Measurements from ENCODE around the gene ATAD5.
"Not testable (repeated sequence)": the region's sequence is repeated elsewhere in the genome, so short reads cannot be mapped to it uniquely, and the experiment has no call there.

The ATAD5 gene

DNA sequence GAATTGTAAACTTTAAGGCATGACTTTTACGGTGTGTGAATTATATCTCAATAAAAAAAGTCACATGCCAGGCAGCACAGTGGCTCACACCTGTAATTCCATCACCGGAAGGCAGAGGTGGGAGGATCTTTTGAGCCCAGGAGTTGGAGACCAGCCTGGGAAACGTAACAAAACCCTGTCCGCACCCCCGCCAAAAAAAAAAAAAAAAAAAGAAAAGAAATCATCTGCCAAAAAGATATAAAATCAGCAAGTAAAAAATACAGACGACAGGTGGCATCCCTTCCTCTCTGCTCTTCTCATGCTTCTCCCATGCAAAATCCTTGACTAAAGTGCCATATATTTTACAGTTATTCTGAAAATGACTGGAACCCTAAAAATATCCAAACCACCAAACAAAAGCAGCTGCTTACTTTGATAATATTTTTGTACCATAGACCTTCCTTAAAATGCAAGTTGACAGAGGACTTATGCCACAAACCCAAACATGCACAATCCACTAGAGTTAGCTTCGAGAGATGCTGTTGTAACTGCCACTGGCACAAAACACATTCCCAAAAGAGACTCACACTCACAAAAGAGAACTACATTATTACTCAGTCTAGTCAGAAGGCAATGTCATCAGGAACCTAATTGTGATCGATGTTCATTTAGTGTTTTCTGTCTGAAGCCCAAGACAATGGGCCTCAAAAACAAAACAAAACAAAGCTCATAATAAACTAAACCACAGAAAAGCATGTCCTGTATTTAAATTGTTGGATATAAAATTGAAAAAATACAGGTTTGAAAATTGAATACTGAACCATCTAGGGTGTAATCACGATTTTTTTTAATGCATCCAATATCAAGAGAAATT, 9.7 kb upstream of the ATAD5 start:
- no peak for DNase-seq (ENCODE audit: low spot score)

DNA sequence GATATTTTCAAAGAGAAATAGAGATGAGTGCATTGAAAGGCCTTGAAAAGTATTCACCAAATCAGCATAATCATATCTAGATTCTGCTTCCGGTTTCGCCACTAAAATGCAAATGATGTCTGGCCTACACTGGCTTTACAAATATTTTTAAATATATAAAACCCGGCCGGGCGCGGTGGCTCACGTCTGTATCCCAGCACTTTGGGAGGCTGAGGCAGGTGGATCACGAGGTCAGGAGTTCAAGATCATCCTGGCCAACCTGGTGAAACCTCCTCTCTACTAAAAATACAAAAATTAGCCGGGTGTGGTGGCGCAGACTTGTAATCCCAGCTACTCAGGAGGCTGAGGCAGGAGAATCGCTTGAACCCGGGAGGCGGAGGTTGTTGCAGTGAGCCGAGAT, 8.8 kb upstream of the ATAD5 start:
- not testable (repeated sequence) for DNase-seq (ENCODE audit: low spot score)

DNA sequence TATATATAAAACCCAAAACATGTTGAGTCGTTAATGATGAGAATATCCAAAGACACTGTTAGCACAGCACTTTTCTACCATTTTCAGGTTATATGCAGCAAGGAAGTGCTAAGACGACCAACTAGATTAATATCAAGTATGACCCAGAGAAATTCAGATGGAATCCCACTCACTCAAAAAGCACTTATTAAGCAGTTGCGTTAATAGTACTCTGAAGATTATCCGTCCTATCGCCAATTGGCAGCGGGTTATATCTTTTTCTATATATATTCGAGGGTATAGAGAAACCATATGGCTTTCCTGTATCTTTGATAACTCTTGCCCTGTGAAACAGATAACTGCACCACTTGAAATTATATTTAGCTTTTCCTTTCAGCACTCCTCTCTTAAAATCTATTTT, 8.3 kb upstream of the ATAD5 start:
- DNase-seq (ENCODE audit: low spot score) = no peak

DNA sequence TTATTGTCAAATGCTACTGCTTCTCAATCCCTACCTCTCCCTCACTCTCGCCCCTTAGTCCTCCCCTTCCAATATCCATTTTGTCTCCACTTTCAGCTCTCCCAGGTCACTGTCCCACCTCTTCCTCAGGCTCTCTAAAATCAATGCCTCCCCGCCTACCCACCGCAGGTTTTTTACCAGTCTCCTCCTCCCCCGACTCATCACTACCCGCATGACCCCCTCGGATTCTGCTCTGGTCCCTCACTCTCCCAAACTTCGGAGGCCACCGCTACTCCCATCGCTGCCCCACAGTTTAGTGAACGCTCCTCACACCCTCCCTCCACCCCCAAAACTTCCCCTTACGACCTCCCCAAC, 7.8 kb upstream of the ATAD5 start:
- no peak for DNase-seq (ENCODE audit: low spot score)

DNA sequence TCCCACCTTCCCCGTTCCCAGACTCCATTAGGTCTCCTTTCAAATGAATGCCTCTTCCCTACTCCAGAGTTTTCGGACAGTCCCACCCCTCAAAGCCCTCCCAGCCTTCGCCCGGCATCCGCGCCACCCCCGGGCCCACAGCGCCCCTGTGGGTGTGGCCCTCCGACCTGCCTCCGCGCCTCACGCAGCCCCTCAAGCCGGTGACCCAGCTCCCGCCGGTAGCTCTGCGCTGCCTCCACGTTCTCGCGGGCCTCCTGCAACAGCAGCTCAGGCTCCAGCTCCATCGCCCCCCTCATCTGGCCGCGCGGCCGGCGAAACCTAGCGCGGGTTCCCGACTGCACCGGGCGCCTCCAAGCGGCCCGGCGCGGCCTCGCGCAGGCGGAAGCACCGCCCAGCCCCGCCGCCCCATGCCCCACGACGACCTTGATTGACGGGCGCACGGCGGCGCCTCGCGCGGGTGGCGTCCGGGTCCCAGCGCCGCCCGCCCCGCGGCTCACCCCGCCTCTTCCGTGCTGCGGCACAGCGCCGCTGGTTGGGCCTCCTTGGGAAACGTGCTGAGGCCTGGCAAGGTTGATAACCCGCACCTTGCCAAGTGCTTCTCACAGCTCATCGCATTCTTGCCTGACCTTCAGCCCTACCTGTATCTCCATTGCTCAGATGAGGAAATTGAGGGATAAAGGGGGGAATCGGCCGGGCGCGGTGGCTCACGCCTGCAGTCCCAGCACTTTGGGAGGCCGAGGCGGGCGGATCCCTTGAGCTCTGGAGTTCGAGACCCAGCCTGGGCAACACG, 7.2 kb upstream of the ATAD5 start, which contains the start of gene CRLF3:
CRLF3 (minus strand) TSS at position 337 of the 790 bp plus-strand sequence; CDS start at position 296, 41 bp downstream.
- peak; percentile 93 for DNase-seq (ENCODE audit: low spot score)

DNA sequence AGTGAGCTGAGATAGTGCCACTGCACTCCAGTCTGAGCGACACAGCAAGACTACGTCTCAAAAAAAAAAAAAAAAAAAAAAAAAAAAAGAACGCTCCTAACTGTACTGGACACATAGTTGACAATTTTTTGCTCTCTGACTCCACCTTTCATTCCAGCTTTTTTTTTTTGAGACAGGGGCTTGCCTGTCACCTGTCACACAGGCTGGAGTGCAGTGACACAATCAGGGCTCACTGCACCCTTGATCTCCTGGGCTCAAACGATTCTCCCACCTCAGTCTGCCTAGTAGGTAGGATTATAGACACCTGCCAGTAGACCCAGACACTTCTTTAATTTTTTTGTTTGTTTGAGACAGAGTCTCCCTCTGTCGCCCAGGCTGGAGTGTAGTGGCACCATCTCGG, 4.7 kb upstream of the ATAD5 start:
- no peak for DNase-seq (ENCODE audit: low spot score)

DNA sequence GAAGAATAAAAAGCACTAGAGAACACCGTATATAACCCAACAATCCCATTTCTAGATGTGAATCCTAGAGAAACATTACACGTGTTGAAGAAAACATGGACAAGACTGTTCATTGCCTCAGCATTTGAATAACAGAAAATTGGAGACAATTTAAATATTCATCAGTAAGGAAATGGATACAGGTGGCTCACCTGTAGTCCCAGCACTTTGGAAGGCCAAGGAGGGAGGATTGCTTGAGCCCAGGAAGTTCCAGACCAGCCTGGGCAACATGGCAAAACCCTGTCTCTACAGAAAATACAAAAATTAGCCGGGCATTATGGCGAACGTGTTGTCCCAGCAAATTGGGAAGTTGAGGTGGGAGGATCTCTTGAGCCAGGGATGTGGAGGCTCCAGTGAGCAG, 2.7 kb upstream of the ATAD5 start:
- no peak for DNase-seq (ENCODE audit: low spot score)

DNA sequence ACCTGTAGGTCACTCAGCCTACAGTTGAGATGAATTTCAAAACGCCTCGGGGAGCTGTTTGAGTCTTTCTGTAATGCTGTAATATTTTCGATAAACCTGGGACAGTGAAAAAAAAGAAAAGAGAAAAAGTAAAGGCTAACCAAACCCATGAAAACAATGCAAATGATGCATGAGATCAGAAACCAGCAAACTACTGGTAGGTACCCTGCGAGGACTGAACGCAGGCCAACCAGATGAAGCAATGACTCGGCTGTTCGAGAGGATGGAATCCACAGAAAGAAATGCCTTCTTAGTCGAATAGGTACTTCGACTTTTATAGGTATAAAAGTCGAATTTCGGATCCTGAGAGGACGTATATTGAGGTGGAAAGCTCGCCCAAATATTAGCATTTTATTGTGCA, 509 bp upstream of the ATAD5 start:
- DNase-seq (ENCODE audit: low spot score) = peak; percentile 48

DNA sequence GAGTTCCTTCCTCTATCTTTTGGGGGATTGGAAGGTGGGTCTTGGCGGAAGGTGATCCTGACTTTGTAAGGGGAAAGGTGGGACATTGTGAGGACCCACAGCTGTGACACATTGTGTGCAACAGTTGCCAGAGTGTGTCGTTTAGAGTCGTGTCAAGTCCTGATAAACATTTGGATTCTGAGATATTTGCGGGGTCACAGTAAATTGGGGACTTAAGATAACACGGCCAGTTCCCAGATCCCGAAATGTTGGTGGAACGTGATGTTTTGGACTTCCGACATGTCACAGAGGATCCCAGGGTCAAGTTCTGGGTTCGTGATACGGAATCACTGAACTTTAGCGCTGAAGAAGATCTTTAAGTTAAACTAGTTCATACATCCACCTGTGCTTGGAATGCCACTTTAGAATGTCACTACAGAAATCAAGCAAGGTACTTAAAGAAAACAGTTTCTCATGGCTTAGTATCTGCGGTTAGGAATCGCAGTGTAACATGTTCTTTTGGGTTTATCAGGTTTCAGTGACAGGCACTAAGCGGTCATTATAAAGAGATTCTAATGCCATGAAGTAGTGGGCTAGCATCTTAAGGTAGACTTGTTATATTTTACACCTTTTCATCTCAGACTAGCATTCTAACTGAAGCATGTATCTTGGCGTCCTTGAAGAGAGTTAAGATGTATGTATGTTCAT, 815 bp downstream of the ATAD5 start:
- no peak for DNase-seq (ENCODE audit: low spot score)

DNA sequence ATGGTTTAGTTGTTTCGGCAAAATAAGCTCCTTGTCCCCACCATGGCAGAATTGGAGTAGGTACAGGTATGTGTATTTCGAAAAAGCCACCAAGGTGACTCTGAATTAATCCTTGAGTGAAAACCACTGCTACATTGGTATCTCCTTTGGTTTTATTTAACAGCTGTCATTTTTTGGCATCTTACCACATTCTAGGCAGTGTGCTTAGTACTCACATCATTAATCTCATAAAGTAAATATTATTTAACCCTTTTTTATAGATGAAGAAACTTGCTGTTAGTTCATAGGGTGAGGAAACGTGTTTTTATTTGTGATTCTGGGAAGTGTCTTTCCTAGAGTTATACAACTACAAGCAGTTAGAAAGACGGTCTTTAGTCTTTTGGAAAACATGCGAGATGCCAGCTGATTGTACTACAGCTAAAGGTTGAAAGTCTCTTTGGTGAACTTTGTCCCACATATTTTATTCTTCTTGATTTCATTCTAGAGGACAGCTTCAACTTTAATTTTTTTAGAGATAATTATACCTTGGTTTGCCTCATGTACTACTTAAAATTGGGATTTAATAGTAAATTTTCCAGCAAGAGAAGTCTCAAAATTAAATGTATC, 6.5 kb downstream of the ATAD5 start:
- DNase-seq (ENCODE audit: low spot score) = no peak

DNA sequence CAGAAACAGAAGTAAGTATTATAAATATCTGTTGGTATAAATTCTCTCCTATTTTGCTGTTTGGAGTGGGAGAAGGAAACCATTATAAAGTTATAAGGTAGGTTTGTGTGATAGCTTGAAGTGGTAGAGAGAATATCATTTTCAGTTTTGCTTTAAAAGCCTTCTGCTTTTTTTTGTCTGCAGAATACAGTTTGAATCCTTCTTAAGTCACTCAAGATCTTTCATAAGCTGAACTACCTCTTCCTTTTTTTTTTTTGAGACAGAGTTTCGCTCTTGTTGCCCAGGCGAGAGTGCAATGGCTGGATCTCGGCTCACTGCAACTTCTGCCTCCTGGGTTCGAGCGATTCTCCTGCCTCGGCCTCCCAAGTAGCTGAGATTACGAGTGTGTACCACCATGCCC, 9.0 kb downstream of the ATAD5 start:
- DNase-seq (ENCODE audit: low spot score) = no peak

DNA sequence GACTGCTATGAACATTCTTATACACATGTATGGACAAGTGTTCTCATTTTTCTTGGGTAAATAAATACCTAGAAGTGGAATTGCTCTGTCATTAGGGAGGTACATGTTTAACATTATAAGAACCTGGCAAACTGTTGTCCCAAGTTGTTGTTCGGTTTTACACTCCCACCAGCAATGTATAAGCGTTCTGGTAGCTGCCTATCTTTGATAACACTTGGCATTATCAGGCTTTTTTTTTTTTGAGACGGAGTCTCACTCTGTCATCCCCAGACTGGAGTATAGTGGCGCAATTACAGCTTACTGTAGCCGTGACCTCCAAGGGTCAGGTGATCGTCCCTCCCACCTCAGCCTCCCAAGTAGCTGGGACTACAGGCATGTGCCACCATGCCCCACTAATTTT, 16.3 kb downstream of the ATAD5 start:
- no peak for DNase-seq (ENCODE audit: low spot score)

DNA sequence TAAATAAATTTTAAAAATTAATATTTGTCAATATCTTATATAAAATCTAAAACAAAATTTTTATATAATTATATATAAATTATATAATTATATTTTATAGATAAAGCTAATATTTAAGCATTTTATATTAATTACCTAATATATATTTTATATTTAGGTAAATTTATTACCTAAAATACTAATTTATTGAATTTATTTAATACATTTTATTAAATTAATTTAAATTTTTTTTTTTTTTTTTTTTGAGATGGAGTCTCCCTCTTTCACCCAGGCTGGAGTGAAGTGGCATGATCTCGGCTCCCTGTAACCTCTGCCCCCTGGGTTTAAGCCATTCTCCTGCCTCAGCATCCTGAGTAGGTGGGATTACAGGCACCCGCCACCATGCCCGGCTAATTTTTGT, 22.4 kb downstream of the ATAD5 start:
- DNase-seq (ENCODE audit: low spot score) = no peak

DNA sequence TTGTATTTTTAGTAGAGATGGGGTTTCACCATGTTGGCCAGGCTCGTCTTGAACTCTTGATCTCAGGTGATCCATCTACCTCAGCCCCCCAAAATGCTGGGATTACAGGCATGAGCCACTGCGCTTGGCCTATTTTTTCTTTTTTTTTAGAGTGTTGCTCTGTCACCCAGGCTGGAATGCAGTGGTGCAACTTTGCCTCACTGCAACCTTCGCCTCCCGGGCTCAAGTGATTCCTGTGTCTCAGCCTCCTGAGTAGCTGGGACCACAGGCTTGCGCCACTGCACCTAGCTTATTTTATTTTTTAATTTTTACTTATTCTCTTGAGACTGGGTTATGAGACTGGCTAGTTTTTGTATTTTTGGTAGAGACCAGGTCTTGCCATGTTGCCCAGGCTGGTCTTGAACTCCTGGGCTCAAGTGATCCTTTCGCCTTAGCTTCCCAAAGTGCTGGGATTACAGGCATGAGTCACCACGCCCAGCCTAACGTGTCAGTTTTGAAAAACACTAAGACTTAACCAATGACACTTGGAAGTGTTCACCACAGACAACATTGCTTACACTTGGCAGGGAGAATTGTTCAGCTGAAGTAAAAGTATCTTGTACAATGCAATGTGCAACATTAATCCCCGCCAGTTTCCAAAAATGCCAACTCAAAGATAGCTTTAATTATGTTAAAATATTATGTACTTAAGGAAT, 26.9 kb downstream of the ATAD5 start:
- no peak for DNase-seq (ENCODE audit: low spot score)

DNA sequence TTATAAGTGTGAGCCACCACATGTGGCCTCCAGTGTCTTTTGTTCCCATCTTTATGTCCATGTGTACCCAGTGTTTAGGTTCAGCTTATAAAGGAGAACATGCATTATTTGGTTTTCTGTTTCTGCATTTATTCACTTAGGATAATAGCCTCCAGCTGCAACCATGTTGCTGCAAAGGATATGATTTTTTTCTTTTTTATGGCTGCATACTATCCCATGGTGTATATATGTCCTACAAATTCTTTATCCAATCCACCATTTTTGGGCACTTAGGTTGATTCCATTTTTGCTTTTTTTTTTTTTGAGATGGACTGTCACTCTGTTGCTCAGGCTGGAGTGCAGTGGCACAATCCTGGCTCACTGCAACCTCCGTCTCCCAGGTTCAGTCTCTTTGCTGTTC, 32.9 kb downstream of the ATAD5 start:
- DNase-seq (ENCODE audit: low spot score) = no peak

DNA sequence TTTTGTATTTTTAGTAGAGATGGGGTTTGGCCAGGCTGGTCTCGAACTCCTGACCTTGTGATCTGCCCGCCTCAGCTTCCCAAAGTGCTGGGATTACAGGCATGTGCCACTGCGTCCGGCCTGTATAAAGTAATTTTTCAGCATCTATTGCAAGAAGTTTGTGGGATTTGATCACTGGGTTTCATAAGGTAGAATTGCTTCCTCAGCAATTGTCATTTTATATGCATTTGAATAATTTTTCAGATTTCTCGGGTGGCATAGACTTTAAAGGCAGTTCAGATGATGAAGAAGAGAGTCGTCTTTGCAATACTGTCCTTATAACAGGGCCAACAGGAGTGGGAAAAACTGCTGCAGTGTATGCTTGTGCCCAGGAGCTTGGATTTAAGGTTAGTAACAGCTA, 37.2 kb downstream of the ATAD5 start:
- DNase-seq (ENCODE audit: low spot score) = no peak

DNA sequence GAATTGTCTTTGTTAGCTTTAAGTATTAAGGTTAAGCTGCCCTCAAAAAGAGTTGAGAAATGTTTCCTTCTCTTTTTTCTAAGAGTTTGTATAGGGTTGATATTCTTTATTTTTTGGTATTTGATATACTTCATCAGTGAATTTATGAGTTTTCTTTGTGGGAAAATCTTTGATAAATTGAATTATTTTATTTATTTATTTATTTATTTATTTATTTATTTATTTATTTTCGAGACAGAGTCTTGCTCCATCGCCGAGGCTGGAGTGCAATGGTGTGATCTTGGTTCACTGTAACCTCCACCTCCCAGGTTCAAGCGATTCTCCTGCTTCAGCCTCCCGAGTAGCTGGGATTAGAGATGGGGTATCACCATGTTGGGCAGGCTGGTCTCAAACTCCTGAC, 54.4 kb downstream of the ATAD5 start:
- DNase-seq (ENCODE audit: low spot score) = no peak

DNA sequence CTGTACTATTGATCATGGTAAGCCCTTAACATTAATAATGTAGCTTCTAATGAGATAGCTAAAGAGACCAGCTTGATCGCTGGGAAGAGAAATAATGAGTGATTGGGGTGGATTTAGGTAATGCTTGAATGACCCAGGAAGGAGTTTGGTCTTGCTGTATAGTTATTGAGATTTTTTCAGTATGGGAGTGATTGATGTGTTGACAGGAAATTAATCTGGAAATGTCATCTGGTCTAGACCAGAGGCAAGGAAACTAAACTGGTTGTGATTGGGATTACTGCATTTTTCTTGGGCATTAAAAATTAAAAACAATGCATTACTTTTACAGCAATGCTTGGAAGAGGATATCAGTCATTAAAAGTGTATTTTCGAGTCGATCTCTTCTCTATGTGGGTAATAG, 62.5 kb downstream of the ATAD5 start:
- no peak for DNase-seq (ENCODE audit: low spot score)

DNA sequence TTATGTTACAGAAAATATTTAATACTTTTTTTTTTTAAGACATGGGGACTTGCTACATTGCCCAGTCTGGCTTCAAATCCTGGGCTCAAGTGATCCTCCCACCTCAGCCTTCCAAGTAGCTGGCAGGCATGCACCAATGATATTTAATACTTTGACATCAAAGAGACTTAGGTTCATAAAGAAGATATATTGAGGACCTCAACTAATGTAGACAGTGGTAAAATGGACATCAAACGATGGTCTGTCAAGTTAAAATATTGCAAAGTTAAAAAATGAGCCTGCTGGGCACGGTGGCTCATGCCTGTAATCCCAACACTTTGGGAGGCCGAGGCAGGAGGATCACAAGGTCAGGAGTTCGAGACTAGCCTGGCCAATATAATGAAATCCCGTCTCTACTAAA, 65.5 kb downstream of the ATAD5 start:
- DNase-seq (ENCODE audit: low spot score) = no peak

DNA sequence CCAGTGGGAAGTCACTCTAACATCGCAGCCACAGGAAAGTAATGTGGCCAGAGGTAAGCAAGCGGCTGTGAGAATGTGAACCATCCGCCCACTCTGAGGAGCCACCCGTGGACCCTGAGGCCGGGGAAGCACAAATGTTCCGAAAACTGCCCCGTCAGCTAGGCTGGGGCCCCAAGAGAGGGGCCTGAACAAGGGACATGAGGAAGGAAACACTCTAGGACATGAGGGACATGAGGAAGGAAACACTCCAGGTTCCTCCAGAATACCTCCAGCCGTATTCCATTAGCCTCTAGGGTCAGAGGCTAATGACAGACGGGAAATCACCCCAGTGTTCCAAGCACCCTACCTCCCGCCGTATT, 74.0 kb downstream of the ATAD5 start:
- DNase-seq (ENCODE audit: low spot score) = no peak

DNA sequence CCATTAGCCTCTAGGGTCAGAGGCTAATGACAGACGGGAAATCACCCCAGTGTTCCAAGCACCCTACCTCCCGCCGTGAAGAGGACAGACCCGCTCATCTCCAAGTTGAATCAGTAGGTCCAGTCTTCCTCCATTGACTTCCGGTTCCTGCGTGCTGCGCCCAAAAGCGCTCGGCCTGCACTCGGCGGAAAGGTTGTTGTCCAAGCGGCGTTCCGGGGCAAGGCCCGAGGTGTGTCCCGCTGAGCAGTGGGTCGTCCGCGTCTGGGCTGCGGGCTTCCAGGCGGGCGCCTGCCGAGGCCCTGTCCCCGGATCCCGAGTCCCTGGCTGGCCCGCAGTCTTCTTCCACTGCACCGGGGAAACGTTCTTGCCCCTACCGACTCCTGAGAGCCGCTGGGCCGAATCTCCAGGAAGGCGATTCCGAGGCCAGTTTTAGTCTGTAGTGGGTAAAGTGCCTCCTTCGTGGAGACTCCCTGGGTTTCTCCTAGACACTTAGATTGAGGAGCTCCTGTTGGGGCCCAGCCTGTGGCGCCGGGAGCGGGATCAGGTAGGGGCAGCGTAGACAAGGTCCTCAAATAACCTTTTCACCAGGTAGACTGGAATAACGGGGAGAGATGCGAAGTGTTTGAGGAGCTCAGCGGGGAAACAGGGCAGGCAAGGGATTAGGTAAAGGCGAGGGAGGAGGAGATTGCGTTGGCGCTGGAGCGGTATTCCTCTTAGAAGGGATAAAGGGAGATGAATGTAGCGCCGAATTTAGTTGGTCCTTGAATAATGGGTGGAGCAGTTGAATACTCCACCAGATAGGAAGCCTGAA, 74.5 kb downstream of the ATAD5 start, which contains the start of gene TEFM:
TEFM (minus strand) TSS at position 138 of the 811 bp plus-strand sequence; CDS start at position 98, 40 bp downstream.
- peak; percentile 95 for DNase-seq (ENCODE audit: low spot score)

Data from SK-N-DZ (cell line).